Stromal cell of bone marrow (primary cell): Measurements from ENCODE around the gene CCBE1.
"Not testable (repeated sequence)": the region's sequence is repeated elsewhere in the genome, so short reads cannot be mapped to it uniquely, and the experiment has no call there.

Source experiments
- DNase-seq: peaks from one replicate; pipeline ENCODE4 v3.0.0-alpha.2; 2012; ENCODE audit warnings: low read depth

Gene CCBE1

GRCh38 chr18:59656373-59656887 is 40.8 kb downstream of the CCBE1 start:
- DNase-seq: no peak

GRCh38 chr18:59655676-59656075 is 41.5 kb downstream of the CCBE1 start:
- DNase-seq: no peak

- no peak for DNase-seq
Observed at GRCh38 chr18:59651071-59651470, 46.2 kb downstream of the CCBE1 start.

- DNase-seq: no peak
Observed at GRCh38 chr18:59650266-59650820, 46.9 kb downstream of the CCBE1 start.

- DNase-seq: no peak
Observed at GRCh38 chr18:59649591-59649990, 47.6 kb downstream of the CCBE1 start.

- not testable (repeated sequence) for DNase-seq
Observed at GRCh38 chr18:59648469-59648868, 48.8 kb downstream of the CCBE1 start.

- DNase-seq: peak; percentile 42
Observed at GRCh38 chr18:59646963-59647307, 50.3 kb downstream of the CCBE1 start.

GRCh38 chr18:59646228-59646962 is 50.8 kb downstream of the CCBE1 start:
- DNase-seq: no peak

- no peak for DNase-seq
Observed at GRCh38 chr18:59643740-59644139, 53.5 kb downstream of the CCBE1 start.

- no peak for DNase-seq
Observed at GRCh38 chr18:59640721-59641120, 56.5 kb downstream of the CCBE1 start.

- DNase-seq: no peak
Observed at GRCh38 chr18:59639821-59640220, 57.4 kb downstream of the CCBE1 start.

GRCh38 chr18:59639136-59639535 is 58.1 kb downstream of the CCBE1 start:
- no peak for DNase-seq

- no peak for DNase-seq
Observed at GRCh38 chr18:59633961-59634485, 63.2 kb downstream of the CCBE1 start.

- no peak for DNase-seq
Observed at GRCh38 chr18:59633317-59633716, 63.9 kb downstream of the CCBE1 start.

- no peak for DNase-seq
Observed at GRCh38 chr18:59631583-59632181, 65.5 kb downstream of the CCBE1 start.

GRCh38 chr18:59629894-59630293 is 67.3 kb downstream of the CCBE1 start:
- DNase-seq: no peak

GRCh38 chr18:59628995-59629394 is 68.2 kb downstream of the CCBE1 start:
- no peak for DNase-seq

GRCh38 chr18:59627414-59627813 is 69.8 kb downstream of the CCBE1 start:
- DNase-seq: no peak

GRCh38 chr18:59624369-59624765 is 72.9 kb downstream of the CCBE1 start:
- DNase-seq: peak; percentile 55

- peak; percentile 73 for DNase-seq
Observed at GRCh38 chr18:59623456-59624368, 73.5 kb downstream of the CCBE1 start.

- no peak for DNase-seq
Observed at GRCh38 chr18:59621027-59621426, 76.2 kb downstream of the CCBE1 start.

- no peak for DNase-seq
Observed at GRCh38 chr18:59620381-59620780, 76.8 kb downstream of the CCBE1 start.
